GM12878 (cell line): Measurements from ENCODE around the gene ANP32E. TPM values are rescaled to one million over a fixed set of nuclear protein-coding genes. Genes with fewer than 3 reads are reported as not detected.

Experiments
- ATAC-seq: fragments of 200-7000 bp; cut with Tn5 transposase; 3 replicates; pipeline ENCODE4 v1.9.1; 2020; ENCODE audit warnings: mild to moderate bottlenecking, moderate library complexity
- BruUV-seq: library from RNA; stranded (reverse); fragments of 400-500 nt; replicated peaks from 2 replicates; lab custom pipeline; 2021; lab: Mats Ljungman, UMichigan
- CTCF ChIA-PET: fragments of 300-600 bp; sonication (Branson Sonifier 250); formaldehyde crosslinking; extraction: SDS; loops from one replicate; lab custom pipeline; 2021; ENCODE audit warnings: inconsistent platforms; lab: Yijun Ruan, JAX
- POLR2A ChIA-PET: fragments of 350-600 bp; formaldehyde crosslinking; extraction: SDS; loops from one replicate; lab custom pipeline; 2021; ENCODE audit warnings: inconsistent platforms; lab: Charles Lee
- RAD21 ChIA-PET: fragments of 300-600 bp; sonication (Branson Sonifier 250); formaldehyde crosslinking; loops from one replicate; lab custom pipeline; 2023; ENCODE audit warnings: antibody characterized with exemption; ENCODE audit not compliant: unreplicated experiment; lab: Charles Lee
- SMC1A ChIA-PET: fragments of 300-600 bp; sonication (Branson Sonifier 250); formaldehyde crosslinking; loops from one replicate; lab custom pipeline; 2023; ENCODE audit not compliant: unreplicated experiment, uncharacterized antibody; lab: Charles Lee
- DNase-seq: peaks from one replicate; pipeline ENCODE4 v3.0.0-alpha.2; 2011; ENCODE audit warnings: low read depth, low spot score
- FAIRE-seq: peaks from 3 replicates; lab custom pipeline; 2011; peaks lifted over from hg19 to GRCh38; lab: Jason Lieb, UNC
- H2AFZ ChIP-seq: 2 replicates; pipeline ENCODE4 v1.6.0; 2011; ENCODE audit warnings: low read depth, low read length, control low read depth; ENCODE audit not compliant: control insufficient read depth
- H3K27ac ChIP-seq: 2 replicates; pipeline ENCODE4 v1.5.1; 2011; ENCODE audit warnings: control low read depth; ENCODE audit not compliant: control insufficient read depth, insufficient read depth
- H3K27me3 ChIP-seq, 2 experiments: replicated peaks in 1 of 2; 2 replicates each; pipeline versions ENCODE4 v1.6.0 to v1.6.1; 2011; ENCODE audit warnings: low read length in 1 of 2; ENCODE audit not compliant: control insufficient read depth in 2 of 2, insufficient read depth in 2 of 2
- H3K36me3 ChIP-seq, 2 experiments: 2 replicates each; pipeline ENCODE4 v1.5.1; 2011; ENCODE audit warnings: low read length in 1 of 2; ENCODE audit not compliant: control insufficient read depth in 2 of 2, insufficient read depth in 2 of 2
- H3K4me1 ChIP-seq: 2 replicates; pipeline ENCODE4 v1.6.1; 2011; ENCODE audit warnings: mild to moderate bottlenecking, low read length, moderate library complexity, mixed read lengths; ENCODE audit not compliant: control insufficient read depth, insufficient read depth
- H3K4me2 ChIP-seq: 2 replicates; pipeline ENCODE4 v1.6.0; 2011; ENCODE audit warnings: control low read depth; ENCODE audit not compliant: control insufficient read depth, insufficient read depth
- H3K4me3 ChIP-seq: fragments of 200-600 bp; sonication (generic); 2 replicates; pipeline ENCODE4 v1.5.1; 2016
- H3K79me2 ChIP-seq: 2 replicates; pipeline ENCODE4 v1.6.0; 2011; ENCODE audit warnings: low read length; ENCODE audit not compliant: control insufficient read depth, insufficient read depth
- H3K9ac ChIP-seq: 2 replicates; pipeline ENCODE4 v1.8.0; 2011; ENCODE audit warnings: low read length, control low read depth, mixed read lengths; ENCODE audit not compliant: control insufficient read depth, insufficient read depth
- H3K9me3 ChIP-seq: replicated peaks from 3 replicates; pipeline ENCODE4 v1.5.1; 2011; ENCODE audit warnings: mild to moderate bottlenecking, low read length; ENCODE audit not compliant: control insufficient read depth, insufficient read depth
- H4K20me1 ChIP-seq: 2 replicates; pipeline ENCODE4 v1.6.0; 2011; ENCODE audit not compliant: control insufficient read depth, insufficient read depth
- CBX3 ChIP-seq: fragments of 200-600 bp; sonication (generic); IDR thresholded peaks from 2 replicates; pipeline ENCODE4 v1.6.1; 2016; ENCODE audit warnings: low read depth, borderline replicate concordance
- KDM1A ChIP-seq: fragments of 200-600 bp; sonication (generic); IDR thresholded peaks from 2 replicates; pipeline ENCODE4 v1.6.1; 2016; ENCODE audit warnings: borderline replicate concordance
- MTA2 ChIP-seq: fragments of 450-650 bp; IDR thresholded peaks from 2 replicates; pipeline ENCODE4 v1.6.1; 2016; ENCODE audit warnings: low read depth, mild to moderate bottlenecking, moderate library complexity
- RELA ChIP-seq: fragments of 450-650 bp; IDR thresholded peaks from 2 replicates; pipeline ENCODE4 v1.8.0; 2014; ENCODE audit warnings: borderline replicate concordance; ENCODE audit not compliant: partially characterized antibody
- SUZ12 ChIP-seq: fragments of 200-600 bp; sonication (generic); IDR thresholded peaks from one replicate; pipeline ENCODE4 v1.6.1; 2018; ENCODE audit warnings: antibody characterized with exemption, mild to moderate bottlenecking; ENCODE audit not compliant: unreplicated experiment
- ZBED1 ChIP-seq: IDR thresholded peaks from 2 replicates; pipeline ENCODE4 v1.6.1; 2016; ENCODE audit warnings: borderline replicate concordance
- ZNF217 ChIP-seq: fragments of 450-650 bp; IDR thresholded peaks from 2 replicates; pipeline ENCODE4 v1.6.1; 2017; ENCODE audit warnings: antibody characterized with exemption, mild to moderate bottlenecking
- WGBS: methylation state at CpG from one replicate; pipeline ENCODE4 v1.1.6; 2016; ENCODE audit warnings: low lambda C conversion rate; ENCODE audit not compliant: insufficient replicate concordance, insufficient coverage; ENCODE audit errors: missing lambda C conversion rate; 5-methylcytosine and 5-hydroxymethylcytosine counted together
- in situ Hi-C: fragments of 300-500 bp; cut with MboI; formaldehyde crosslinking; loops from 9 replicates; pipeline ENCODE4 v1.14.3; 2018; ENCODE audit warnings: mixed read lengths
- intact Hi-C: fragments of 100-400 bp; cut with micrococcal nuclease; formaldehyde crosslinking; loops from one replicate; pipeline ENCODE4 v1.14.2; 2022; ENCODE audit not compliant: unreplicated experiment
- polyA plus RNA-seq, 11 experiments: library from polyadenylated mRNA; depleted of rRNA in 4 of 11; unstranded in 6 of 11; stranded (reverse) in 5 of 11; fragments of >200 nt; fragmentation: Nextera tagmentation in 4 of 11; fragmentation: Illumina TruSeq in 1 of 11; extraction: Ambion mirVana in 4 of 11; extraction: Trizol in 1 of 11; gene quantifications; 1 replicate in 1 of 11; 2 replicates in 10 of 11; pipeline versions ENCODE4 v1.2.1 to v1.2.3, GENCODE V29; 2011 to 2016; ENCODE audit warnings: inconsistent platforms in 2 of 11, missing spikeins in 2 of 11, low read depth in 1 of 11
- total RNA-seq, 4 experiments: library from RNA; depleted of rRNA in 3 of 4; stranded (reverse); fragments of >200 nt in 3 of 4; fragmentation: Illumina TruSeq in 1 of 4; extraction: Trizol in 1 of 4; gene quantifications; 2 replicates each; pipeline versions ENCODE4 v1.2.1 to v1.2.3, GENCODE V29; 2013 to 2021
- TF ChIP-seq, protein P1 (sequence below): fragments of 450-650 bp; formaldehyde crosslinking; IDR thresholded peaks from 2 replicates; pipeline ENCODE4 v1.5.0; 2022; ENCODE audit warnings: mild to moderate bottlenecking, missing genetic modification characterization
- TF ChIP-seq, protein P2 (sequence below): fragments of 450-650 bp; IDR thresholded peaks from 2 replicates; pipeline ENCODE4 v1.6.1; 2017; ENCODE audit warnings: mild to moderate bottlenecking
- TF ChIP-seq, protein P3 (sequence below): fragments of 450-650 bp; IDR thresholded peaks from 2 replicates; pipeline ENCODE4 v1.6.1; 2018; ENCODE audit warnings: borderline replicate concordance, mild to moderate bottlenecking; ENCODE audit not compliant: partially characterized antibody

Gene ANP32E
- total and polyA plus RNA-seq, 10 of the 15 experiments (the other 5 are each of a cell fraction or from before 2014, with no cell fraction given): 59.2 to 250 (median 121) TPM

DNA sequence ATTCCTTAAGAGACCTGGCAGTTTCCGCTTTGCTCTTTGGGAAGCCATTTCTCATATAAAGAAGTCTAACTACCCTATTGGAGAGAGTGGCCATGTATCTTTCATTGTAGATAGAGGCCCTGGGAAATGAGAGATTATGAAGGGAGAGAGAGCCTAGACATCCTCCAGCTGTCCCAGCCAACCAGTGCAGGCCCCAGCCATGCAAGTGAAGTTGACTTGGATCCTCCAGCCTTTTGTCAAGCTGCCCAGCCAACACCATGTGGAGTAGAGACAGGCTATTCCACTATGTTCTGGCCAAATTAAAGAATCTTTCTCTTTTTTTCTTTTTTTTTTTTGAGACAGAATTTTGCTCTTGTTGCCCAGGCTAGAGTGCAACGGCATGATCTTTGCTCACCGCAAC lies 7.1 kb upstream of the ANP32E start (continued):
- TF ChIP-seq ZBED1 (no peak), RELA (no peak), CBX3 (no peak)
- TF ChIP-seq, protein P1, sequence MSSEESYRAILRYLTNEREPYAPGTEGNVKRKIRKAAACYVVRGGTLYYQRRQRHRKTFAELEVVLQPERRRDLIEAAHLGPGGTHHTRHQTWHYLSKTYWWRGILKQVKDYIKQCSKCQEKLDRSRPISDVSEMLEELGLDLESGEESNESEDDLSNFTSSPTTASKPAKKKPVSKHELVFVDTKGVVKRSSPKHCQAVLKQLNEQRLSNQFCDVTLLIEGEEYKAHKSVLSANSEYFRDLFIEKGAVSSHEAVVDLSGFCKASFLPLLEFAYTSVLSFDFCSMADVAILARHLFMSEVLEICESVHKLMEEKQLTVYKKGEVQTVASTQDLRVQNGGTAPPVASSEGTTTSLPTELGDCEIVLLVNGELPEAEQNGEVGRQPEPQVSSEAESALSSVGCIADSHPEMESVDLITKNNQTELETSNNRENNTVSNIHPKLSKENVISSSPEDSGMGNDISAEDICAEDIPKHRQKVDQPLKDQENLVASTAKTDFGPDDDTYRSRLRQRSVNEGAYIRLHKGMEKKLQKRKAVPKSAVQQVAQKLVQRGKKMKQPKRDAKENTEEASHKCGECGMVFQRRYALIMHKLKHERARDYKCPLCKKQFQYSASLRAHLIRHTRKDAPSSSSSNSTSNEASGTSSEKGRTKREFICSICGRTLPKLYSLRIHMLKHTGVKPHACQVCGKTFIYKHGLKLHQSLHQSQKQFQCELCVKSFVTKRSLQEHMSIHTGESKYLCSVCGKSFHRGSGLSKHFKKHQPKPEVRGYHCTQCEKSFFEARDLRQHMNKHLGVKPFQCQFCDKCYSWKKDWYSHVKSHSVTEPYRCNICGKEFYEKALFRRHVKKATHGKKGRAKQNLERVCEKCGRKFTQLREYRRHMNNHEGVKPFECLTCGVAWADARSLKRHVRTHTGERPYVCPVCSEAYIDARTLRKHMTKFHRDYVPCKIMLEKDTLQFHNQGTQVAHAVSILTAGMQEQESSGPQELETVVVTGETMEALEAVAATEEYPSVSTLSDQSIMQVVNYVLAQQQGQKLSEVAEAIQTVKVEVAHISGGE: no peak

DNA sequence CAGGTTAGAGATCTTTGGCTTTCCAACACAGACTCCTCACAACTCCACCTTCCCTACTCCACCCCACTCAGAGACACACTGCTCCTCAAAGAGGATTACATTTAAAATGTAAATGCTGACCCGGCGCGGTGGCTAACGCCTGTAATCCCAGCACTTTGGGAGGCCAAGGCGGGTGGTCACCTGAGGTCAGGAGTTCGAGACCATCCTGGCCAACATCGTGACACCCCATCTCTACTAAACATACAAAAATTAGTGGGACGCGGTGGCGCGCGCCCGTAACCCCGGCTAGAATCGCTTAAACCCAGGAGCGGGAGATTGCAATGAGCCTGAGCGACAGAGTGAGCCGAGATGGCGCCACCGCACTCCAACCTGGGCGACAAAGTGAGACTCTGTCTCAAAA lies 1.8 kb upstream of the ANP32E start:
- Histone ChIP-seq H3K27me3 (no peaks in the 10 kb centered on the region), H3K4me3 (no peak overlapping the region), H4K20me1 (no peaks in the 10 kb centered on the region), H3K79me2 (peaks cover 36% of the 10 kb centered on the region), H3K4me1 (no peaks in the 10 kb centered on the region), H3K9me3 (no peaks in the 10 kb centered on the region), H3K36me3 (no peaks in the 10 kb centered on the region), H3K9ac (no peak overlapping the region), H3K27ac (no peak overlapping the region), H2AFZ (no peak overlapping the region), H3K4me2 (no peak overlapping the region)
- FAIRE-seq: no peak
- no peak for DNase-seq
- ChIA-PET CTCF (interaction anchor here (1.8 kb wide), 1 partner anchor 18 kb away, joined by 5 read pairs; no protein-coding TSS in a partner anchor), RAD21 (no interaction called here), SMC1A (no interaction called here), POLR2A (no interaction called here)
- 99% methylated on average over 21 of the region's 21 CpGs for WGBS
- BruUV-seq: no TSS peak
- ATAC-seq: no peak
- TF ChIP-seq ZNF217: no peak
- no peak for TF ChIP-seq MTA2
- TF ChIP-seq, protein P1: no peak
- TF ChIP-seq, protein P2, sequence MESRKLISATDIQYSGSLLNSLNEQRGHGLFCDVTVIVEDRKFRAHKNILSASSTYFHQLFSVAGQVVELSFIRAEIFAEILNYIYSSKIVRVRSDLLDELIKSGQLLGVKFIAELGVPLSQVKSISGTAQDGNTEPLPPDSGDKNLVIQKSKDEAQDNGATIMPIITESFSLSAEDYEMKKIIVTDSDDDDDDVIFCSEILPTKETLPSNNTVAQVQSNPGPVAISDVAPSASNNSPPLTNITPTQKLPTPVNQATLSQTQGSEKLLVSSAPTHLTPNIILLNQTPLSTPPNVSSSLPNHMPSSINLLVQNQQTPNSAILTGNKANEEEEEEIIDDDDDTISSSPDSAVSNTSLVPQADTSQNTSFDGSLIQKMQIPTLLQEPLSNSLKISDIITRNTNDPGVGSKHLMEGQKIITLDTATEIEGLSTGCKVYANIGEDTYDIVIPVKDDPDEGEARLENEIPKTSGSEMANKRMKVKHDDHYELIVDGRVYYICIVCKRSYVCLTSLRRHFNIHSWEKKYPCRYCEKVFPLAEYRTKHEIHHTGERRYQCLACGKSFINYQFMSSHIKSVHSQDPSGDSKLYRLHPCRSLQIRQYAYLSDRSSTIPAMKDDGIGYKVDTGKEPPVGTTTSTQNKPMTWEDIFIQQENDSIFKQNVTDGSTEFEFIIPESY: no peak
- no peak for TF ChIP-seq SUZ12
- TF ChIP-seq, protein P3, sequence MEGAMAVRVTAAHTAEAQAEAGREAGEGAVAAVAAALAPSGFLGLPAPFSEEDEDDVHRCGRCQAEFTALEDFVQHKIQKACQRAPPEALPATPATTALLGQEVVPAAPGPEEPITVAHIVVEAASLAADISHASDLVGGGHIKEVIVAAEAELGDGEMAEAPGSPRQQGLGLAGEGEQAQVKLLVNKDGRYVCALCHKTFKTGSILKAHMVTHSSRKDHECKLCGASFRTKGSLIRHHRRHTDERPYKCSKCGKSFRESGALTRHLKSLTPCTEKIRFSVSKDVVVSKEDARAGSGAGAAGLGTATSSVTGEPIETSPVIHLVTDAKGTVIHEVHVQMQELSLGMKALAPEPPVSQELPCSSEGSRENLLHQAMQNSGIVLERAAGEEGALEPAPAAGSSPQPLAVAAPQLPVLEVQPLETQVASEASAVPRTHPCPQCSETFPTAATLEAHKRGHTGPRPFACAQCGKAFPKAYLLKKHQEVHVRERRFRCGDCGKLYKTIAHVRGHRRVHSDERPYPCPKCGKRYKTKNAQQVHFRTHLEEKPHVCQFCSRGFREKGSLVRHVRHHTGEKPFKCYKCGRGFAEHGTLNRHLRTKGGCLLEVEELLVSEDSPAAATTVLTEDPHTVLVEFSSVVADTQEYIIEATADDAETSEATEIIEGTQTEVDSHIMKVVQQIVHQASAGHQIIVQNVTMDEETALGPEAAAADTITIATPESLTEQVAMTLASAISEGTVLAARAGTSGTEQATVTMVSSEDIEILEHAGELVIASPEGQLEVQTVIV: no peak
- no peak for TF ChIP-seq KDM1A
- intact Hi-C loops: loop anchor here (5.0 to 10.0 kb wide), 2 partner anchors 35 to 127 kb away; partner anchors contain the start of genes C1orf54 and RPRD2
- in situ Hi-C loops: no loop called here
